Osteocyte (in vitro differentiated cells): Measurements from ENCODE around the gene CAPN10. TPM values are rescaled to one million over a fixed set of nuclear protein-coding genes. Genes with fewer than 3 reads are reported as not detected.
"Not testable (repeated sequence)": the region's sequence is repeated elsewhere in the genome, so short reads cannot be mapped to it uniquely, and the experiment has no call there.

ENCODE experiments used
- DNase-seq: peaks from one replicate; pipeline ENCODE4 v3.0.0; 2021; ENCODE audit warnings: mixed read lengths; ENCODE audit not compliant: unreplicated experiment; ENCODE audit errors: extremely low spot score
- H3K27ac Mint-ChIP-seq: one replicate; pipeline ENCODE4 v1.8.0; 2021; ENCODE audit warnings: mild to moderate bottlenecking, mixed read lengths; ENCODE audit not compliant: unreplicated experiment
- H3K27me3 Mint-ChIP-seq: one replicate; pipeline ENCODE4 v1.8.0; 2021; ENCODE audit warnings: mixed read lengths; ENCODE audit not compliant: unreplicated experiment
- H3K36me3 Mint-ChIP-seq: one replicate; pipeline ENCODE4 v1.8.0; 2021; ENCODE audit warnings: mixed read lengths; ENCODE audit not compliant: unreplicated experiment
- H3K4me1 Mint-ChIP-seq: one replicate; pipeline ENCODE4 v1.8.0; 2021; ENCODE audit warnings: mixed read lengths; ENCODE audit not compliant: unreplicated experiment
- H3K4me3 Mint-ChIP-seq: one replicate; pipeline ENCODE4 v1.8.0; 2021; ENCODE audit warnings: mild to moderate bottlenecking, moderate library complexity, mixed read lengths; ENCODE audit not compliant: unreplicated experiment
- H3K9me3 Mint-ChIP-seq: one replicate; pipeline ENCODE4 v1.8.0; 2021; ENCODE audit warnings: mixed read lengths; ENCODE audit not compliant: unreplicated experiment
- long read RNA-seq: library from polyadenylated mRNA; unstranded; transcript quantifications from one replicate; pipeline ENCODE4 v2.0.0, GENCODE V29; 2021
- total RNA-seq: library from RNA; stranded (reverse); gene quantifications from 2 replicates; pipeline ENCODE4 v1.2.1, GENCODE V29; 2021
- TF ChIP-seq, protein P1 (sequence below): fragments of 200-600 bp; sonication (generic); IDR thresholded peaks from 2 replicates; pipeline ENCODE4 v1.5.0; 2021; ENCODE audit warnings: antibody characterized with exemption, mild to moderate bottlenecking, moderate library complexity

Gene CAPN10, protein sequence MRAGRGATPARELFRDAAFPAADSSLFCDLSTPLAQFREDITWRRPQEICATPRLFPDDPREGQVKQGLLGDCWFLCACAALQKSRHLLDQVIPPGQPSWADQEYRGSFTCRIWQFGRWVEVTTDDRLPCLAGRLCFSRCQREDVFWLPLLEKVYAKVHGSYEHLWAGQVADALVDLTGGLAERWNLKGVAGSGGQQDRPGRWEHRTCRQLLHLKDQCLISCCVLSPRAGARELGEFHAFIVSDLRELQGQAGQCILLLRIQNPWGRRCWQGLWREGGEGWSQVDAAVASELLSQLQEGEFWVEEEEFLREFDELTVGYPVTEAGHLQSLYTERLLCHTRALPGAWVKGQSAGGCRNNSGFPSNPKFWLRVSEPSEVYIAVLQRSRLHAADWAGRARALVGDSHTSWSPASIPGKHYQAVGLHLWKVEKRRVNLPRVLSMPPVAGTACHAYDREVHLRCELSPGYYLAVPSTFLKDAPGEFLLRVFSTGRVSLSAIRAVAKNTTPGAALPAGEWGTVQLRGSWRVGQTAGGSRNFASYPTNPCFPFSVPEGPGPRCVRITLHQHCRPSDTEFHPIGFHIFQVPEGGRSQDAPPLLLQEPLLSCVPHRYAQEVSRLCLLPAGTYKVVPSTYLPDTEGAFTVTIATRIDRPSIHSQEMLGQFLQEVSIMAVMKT
- total RNA-seq, result 37.7 and 40.3 TPM in 2 replicates
- long read RNA-seq, result 0 reads

DNA sequence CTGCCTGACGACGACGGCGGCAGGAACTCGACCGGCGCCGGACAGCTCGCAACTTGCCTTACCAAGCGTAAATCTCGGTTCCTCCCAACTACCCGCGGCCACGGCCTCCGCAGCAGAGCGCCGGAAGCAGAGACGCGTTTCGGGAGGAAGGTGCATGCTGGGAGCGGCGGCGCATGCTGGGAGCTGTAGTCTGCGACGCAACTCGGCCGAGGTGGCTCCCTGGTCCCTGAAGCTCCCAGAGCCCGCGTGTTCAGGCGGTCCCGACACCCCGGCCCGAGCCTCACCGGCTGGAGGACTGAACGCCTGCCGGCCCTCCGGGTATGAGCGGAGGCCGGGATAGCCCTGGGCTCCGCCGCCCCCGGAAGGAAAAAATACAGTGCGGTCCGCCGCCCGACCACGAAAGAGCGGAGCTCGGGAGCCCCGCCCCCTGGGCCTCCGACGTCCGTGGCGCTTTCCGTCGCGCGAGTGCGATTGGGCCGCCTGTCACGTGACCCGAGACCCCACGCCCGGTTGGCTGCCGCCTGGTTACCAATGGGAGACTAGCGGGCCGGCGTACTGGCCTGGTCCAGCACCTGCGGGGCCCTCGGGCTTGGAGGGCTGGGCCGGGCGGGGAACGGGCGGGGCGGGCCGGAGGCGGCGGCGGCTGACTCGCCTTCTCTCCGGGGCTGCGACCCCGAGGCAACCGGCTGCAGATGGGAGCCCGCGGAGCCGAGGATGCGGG, at the start of gene CAPN10:
Gene CAPN10 (plus strand): TSS at position 537 of the 721 bp plus-strand sequence. CDS start 178 bp downstream, at position 715.
- H3K36me3 Mint-ChIP-seq, result peaks cover 5% of the 10 kb centered on the region
- no peaks in the 10 kb centered on the region for H3K27me3 Mint-ChIP-seq
- peak within 1 kb of the TSS; percentile 89 for H3K27ac Mint-ChIP-seq
- TF ChIP-seq, protein P1, sequence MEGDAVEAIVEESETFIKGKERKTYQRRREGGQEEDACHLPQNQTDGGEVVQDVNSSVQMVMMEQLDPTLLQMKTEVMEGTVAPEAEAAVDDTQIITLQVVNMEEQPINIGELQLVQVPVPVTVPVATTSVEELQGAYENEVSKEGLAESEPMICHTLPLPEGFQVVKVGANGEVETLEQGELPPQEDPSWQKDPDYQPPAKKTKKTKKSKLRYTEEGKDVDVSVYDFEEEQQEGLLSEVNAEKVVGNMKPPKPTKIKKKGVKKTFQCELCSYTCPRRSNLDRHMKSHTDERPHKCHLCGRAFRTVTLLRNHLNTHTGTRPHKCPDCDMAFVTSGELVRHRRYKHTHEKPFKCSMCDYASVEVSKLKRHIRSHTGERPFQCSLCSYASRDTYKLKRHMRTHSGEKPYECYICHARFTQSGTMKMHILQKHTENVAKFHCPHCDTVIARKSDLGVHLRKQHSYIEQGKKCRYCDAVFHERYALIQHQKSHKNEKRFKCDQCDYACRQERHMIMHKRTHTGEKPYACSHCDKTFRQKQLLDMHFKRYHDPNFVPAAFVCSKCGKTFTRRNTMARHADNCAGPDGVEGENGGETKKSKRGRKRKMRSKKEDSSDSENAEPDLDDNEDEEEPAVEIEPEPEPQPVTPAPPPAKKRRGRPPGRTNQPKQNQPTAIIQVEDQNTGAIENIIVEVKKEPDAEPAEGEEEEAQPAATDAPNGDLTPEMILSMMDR, result no peak
- H3K4me3 Mint-ChIP-seq, result peak within 1 kb of the TSS; percentile 95
- peaks cover 34% of the 10 kb centered on the region for H3K4me1 Mint-ChIP-seq
- peaks cover 3% of the 10 kb centered on the region for H3K9me3 Mint-ChIP-seq
- peak; percentile 99 for DNase-seq

DNA sequence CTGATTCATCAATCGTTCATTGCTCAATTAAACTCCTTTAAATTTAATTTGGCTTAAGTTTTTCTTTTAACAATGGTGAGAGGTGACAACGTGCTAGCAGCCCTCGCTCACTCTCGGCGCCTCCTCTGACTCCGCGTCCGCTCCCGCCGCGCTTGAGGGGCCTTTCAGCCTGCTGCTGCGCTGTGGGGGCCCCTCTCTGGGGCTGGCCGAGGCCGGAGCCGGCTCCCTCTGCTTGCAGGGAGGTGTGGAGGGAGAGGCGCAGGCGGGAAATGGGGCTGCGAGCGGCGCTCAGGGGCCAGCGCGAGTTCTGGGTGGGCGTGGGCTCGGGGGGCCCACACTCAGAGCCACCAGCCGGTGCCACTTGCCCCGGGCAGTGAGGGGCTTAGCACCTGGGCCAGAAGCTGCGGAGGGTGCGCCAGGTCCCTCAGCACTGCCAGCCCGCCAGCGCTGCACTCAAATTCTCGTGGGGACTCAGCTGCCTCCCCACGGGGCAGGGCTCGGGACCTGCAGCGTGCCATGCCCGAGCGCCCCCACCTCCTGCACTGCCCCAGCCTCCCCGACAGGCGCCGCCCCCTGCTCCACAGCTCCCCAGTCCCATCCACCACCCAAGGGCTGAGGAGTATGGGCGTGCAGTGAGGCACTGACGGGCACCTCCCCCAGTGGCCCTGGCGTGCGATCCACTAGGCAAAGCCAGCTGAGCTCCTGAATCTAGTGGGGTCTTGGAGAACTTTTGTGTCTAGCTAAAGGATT, 48.3 kb upstream of the CAPN10 start:
- peaks cover 41% of the 10 kb centered on the region for H3K36me3 Mint-ChIP-seq
- H3K4me1 Mint-ChIP-seq, result no peaks in the 10 kb centered on the region
- peaks cover 4% of the 10 kb centered on the region for H3K9me3 Mint-ChIP-seq
- H3K27ac Mint-ChIP-seq, result no peak overlapping the region
- DNase-seq, result peak; percentile 80
- no peaks in the 10 kb centered on the region for H3K27me3 Mint-ChIP-seq
- TF ChIP-seq, protein P1, result no peak
- no peak overlapping the region for H3K4me3 Mint-ChIP-seq

DNA sequence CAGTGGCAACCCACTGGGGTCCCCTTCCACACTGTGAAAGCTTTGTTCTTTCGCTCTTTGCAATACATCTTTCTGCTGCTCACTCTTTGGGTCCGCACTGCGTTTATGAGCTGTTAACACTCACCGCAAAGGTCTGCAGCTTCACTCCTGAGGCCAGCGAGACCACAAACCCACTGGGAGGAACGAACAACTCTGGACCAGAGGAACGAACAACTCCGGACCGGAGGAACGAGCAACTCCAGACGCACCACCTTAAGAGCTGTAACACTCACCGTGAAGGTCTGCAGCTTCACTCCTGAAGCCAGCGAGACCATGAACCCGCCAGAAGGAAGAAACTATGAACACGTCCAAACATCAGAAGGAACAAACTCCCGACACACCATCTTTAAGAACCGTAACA, 47.4 kb upstream of the CAPN10 start:
- H3K36me3 Mint-ChIP-seq, result peaks cover 38% of the 10 kb centered on the region
- H3K27me3 Mint-ChIP-seq, H3K4me1 Mint-ChIP-seq, DNase-seq, H3K4me3 Mint-ChIP-seq, H3K27ac Mint-ChIP-seq, H3K9me3 Mint-ChIP-seq: not testable (repeated sequence)

DNA sequence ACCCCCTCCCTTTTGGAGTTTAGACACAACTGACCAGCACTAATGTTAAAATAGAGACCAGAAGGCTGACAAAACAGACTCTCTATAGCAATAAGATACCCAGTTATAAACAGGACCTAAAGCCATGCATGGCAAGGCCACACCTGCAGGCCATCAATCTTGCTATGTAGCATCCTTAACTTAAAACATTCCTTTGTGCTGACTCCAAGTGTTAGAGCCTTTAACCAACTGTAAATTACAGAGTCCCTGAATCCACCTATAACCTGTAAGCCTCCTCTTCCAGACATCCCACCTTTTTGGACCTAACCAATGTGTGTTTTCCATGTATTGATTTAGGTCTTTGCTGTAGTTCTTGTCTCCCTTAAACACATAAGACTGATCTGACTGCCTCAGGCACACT, 46.6 kb upstream of the CAPN10 start:
- Mint-ChIP-seq H3K9me3 (peaks cover 4% of the 10 kb centered on the region), H3K36me3 (peaks cover 36% of the 10 kb centered on the region), H3K27ac (no peak overlapping the region), H3K4me1 (no peaks in the 10 kb centered on the region), H3K27me3 (no peaks in the 10 kb centered on the region), H3K4me3 (no peak overlapping the region)
- DNase-seq, result no peak
- TF ChIP-seq, protein P1, result no peak

DNA sequence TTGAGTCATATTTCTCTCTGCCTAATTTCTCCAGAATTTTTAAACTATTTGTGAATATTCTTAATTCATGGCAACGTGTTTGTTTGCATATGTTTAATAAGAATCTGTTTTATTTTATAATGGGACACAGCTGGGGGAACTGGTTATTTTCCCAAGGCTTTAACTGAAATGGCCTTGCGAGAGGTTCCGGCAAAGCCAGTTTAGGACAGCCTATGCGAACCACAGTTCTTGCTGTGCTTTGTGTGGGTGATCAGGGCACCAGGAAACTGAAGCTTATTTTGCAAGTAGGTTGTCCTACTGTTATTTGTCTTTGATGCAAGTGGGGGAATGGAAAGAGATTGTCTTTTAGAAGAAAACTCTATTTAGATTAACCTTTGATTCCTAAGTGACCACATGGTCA, 35.2 kb upstream of the CAPN10 start:
- DNase-seq, result no peak
- Mint-ChIP-seq H3K9me3 (no peaks in the 10 kb centered on the region), H3K4me3 (no peak overlapping the region), H3K27me3 (no peaks in the 10 kb centered on the region), H3K36me3 (peaks cover 15% of the 10 kb centered on the region), H3K4me1 (no peaks in the 10 kb centered on the region), H3K27ac (no peak overlapping the region)
- TF ChIP-seq, protein P1, result no peak
